Naive thymus-derived CD4-positive, alpha-beta T cell (primary cell): ENCODE data around the gene SLC7A10. TPM values are rescaled to one million over a fixed set of nuclear protein-coding genes. Genes with fewer than 3 reads are reported as not detected.

Experiments used
- ATAC-seq: fragments of 150-1000 bp; cut with Tn5 transposase; 2 replicates; pipeline ENCODE4 v1.10.0; 2021; ENCODE audit warnings: mild to moderate bottlenecking, moderate library complexity
- CTCF ChIA-PET: fragments of 350-600 bp; sonication (Branson Sonifier 250); formaldehyde crosslinking; loops from one replicate; lab custom pipeline; 2021; ENCODE audit warnings: antibody characterized with exemption; lab: Charles Lee
- POLR2A ChIA-PET: fragments of 350-600 bp; sonication (Branson Sonifier 250); formaldehyde crosslinking; loops from one replicate; lab custom pipeline; 2021; ENCODE audit warnings: antibody characterized with exemption, inconsistent platforms; lab: Charles Lee
- DNase-seq, 9 donors: peaks; one replicate each; pipeline versions ENCODE4 v3.0.0 to v3.0.0-alpha.2; 2020 to 2022; ENCODE audit warnings: mixed read lengths in 1 of 9
- H3K27ac ChIP-seq: one replicate; pipeline ENCODE4 v1.7.0; 2013; ENCODE audit warnings: mild to moderate bottlenecking, low read depth, low read length, moderate library complexity
- H3K27me3 ChIP-seq, 2 donors: one replicate each; pipeline ENCODE4 v1.7.0; 2013; ENCODE audit warnings: low read length in 2 of 2, mild to moderate bottlenecking in 2 of 2, moderate library complexity in 2 of 2; ENCODE audit not compliant: control insufficient read depth in 2 of 2, insufficient read depth in 2 of 2
- H3K36me3 ChIP-seq, 3 experiments: 1 replicate in 2 of 3; 2 replicates in 1 of 3; pipeline ENCODE4 v1.7.0; 2013; ENCODE audit warnings: low read length in 3 of 3, mild to moderate bottlenecking in 3 of 3, moderate library complexity in 1 of 3; ENCODE audit not compliant: insufficient read depth in 3 of 3, control insufficient read depth in 2 of 3
- H3K4me1 ChIP-seq, 2 donors: one replicate each; pipeline ENCODE4 v1.7.0; 2013; ENCODE audit warnings: low read length in 2 of 2, mild to moderate bottlenecking in 2 of 2, moderate library complexity in 1 of 2; ENCODE audit not compliant: control insufficient read depth in 2 of 2, insufficient read depth in 2 of 2
- H3K4me3 ChIP-seq: 2 replicates; pipeline ENCODE4 v1.7.0; 2013; ENCODE audit warnings: mild to moderate bottlenecking, low read length
- H3K9me3 ChIP-seq, 3 experiments: 1 replicate in 2 of 3; 2 replicates in 1 of 3; pipeline ENCODE4 v1.7.0; 2013; ENCODE audit warnings: low read length in 3 of 3; ENCODE audit not compliant: control insufficient read depth in 2 of 3
- H3K27ac Mint-ChIP-seq, 9 donors: one replicate each; pipeline ENCODE4 v1.8.0; 2020 to 2022; ENCODE audit warnings: mixed read lengths in 9 of 9, mild to moderate bottlenecking in 8 of 9, moderate library complexity in 5 of 9, inconsistent platforms in 2 of 9
- H3K27me3 Mint-ChIP-seq, 5 donors: one replicate each; pipeline ENCODE4 v1.8.0; 2021 to 2022; ENCODE audit warnings: mixed read lengths in 5 of 5, mild to moderate bottlenecking in 1 of 5
- H3K36me3 Mint-ChIP-seq, 5 donors: one replicate each; pipeline ENCODE4 v1.8.0; 2020 to 2022; ENCODE audit warnings: mixed read lengths in 5 of 5, mild to moderate bottlenecking in 3 of 5, inconsistent platforms in 1 of 5
- H3K4me1 Mint-ChIP-seq, 7 donors: one replicate each; pipeline ENCODE4 v1.8.0; 2020 to 2022; ENCODE audit warnings: mixed read lengths in 7 of 7, mild to moderate bottlenecking in 3 of 7, inconsistent platforms in 1 of 7
- H3K4me3 Mint-ChIP-seq, 10 donors: one replicate each; pipeline ENCODE4 v1.8.0; 2020 to 2022; ENCODE audit warnings: mild to moderate bottlenecking in 10 of 10, mixed read lengths in 10 of 10, moderate library complexity in 6 of 10, inconsistent platforms in 2 of 10
- H3K9me3 Mint-ChIP-seq, 11 donors: one replicate each; pipeline ENCODE4 v1.8.0; 2020 to 2022; ENCODE audit warnings: mixed read lengths in 11 of 11, mild to moderate bottlenecking in 4 of 11, inconsistent platforms in 1 of 11, moderate library complexity in 1 of 11
- intact Hi-C, 2 donors: fragments of 100-400 bp; cut with micrococcal nuclease; formaldehyde crosslinking; loops; one replicate each; pipeline ENCODE4 v1.15.1; 2023
- polyA plus RNA-seq, 2 donors: library from polyadenylated mRNA; unstranded; fragments of 300-500 nt; fragmentation: Illumina TruSeq; gene quantifications; one replicate each; pipeline ENCODE4 v1.2.3, GENCODE V29; 2021
- total RNA-seq, 6 experiments: library from RNA in 5 of 6; stranded (reverse) in 5 of 6; gene quantifications; 1 replicate in 5 of 6; 2 replicates in 1 of 6; pipeline ENCODE4 v1.2.3 and lab custom pipeline; 2021 to 2026

SLC7A10 gene
- total and polyA plus RNA-seq, 7 experiments from 2014 or later = not detected

GRCh38 chr19:33220735-33221134, 4.9 kb downstream of the SLC7A10 start:
- ChIA-PET POLR2A (no interaction called here), CTCF (no interaction called here)
- no peak for ATAC-seq
- no peak for DNase-seq
- Mint-ChIP-seq H3K27me3 (peaks cover 22 to 42% (median 30%) of the 10 kb centered on the region in 5 donors), H3K36me3 (no peaks in the 10 kb centered on the region), H3K4me1 (peaks cover 0 to 5% (median 3%) of the 10 kb centered on the region in 7 donors), H3K27ac (no peak overlapping the region), H3K4me3 (no peak overlapping the region), H3K9me3 (peaks cover 0 to 2% (median 0%) of the 10 kb centered on the region in 11 donors)
- no peaks in the 10 kb centered on the region for H3K36me3 ChIP-seq
- H3K27ac ChIP-seq = no peak overlapping the region
- peaks cover 0 to 5% of the 10 kb centered on the region in 2 donors for H3K27me3 ChIP-seq
- intact Hi-C loops = no loop called here
- H3K9me3 ChIP-seq = no peaks in the 10 kb centered on the region
- no peak overlapping the region for H3K4me3 ChIP-seq
- no peaks in the 10 kb centered on the region for H3K4me1 ChIP-seq

GRCh38 chr19:33220115-33220514, 5.5 kb downstream of the SLC7A10 start:
- H3K4me1 Mint-ChIP-seq = peaks cover 0 to 3% (median 3%) of the 10 kb centered on the region in 7 donors
- peaks cover 0 to 2% (median 0%) of the 10 kb centered on the region in 11 donors for H3K9me3 Mint-ChIP-seq
- ChIA-PET CTCF (no interaction called here), POLR2A (no interaction called here)
- intact Hi-C loops = no loop called here
- H3K27me3 Mint-ChIP-seq = peaks cover 21 to 41% (median 28%) of the 10 kb centered on the region in 5 donors
- no peak overlapping the region for H3K27ac Mint-ChIP-seq
- Histone ChIP-seq H3K27me3 (peaks cover 0 to 5% of the 10 kb centered on the region in 2 donors), H3K36me3 (no peaks in the 10 kb centered on the region), H3K27ac (no peak overlapping the region), H3K4me3 (no peak overlapping the region), H3K4me1 (no peaks in the 10 kb centered on the region), H3K9me3 (no peaks in the 10 kb centered on the region)
- no peak for DNase-seq
- no peak for ATAC-seq
- H3K4me3 Mint-ChIP-seq = no peak overlapping the region
- no peaks in the 10 kb centered on the region for H3K36me3 Mint-ChIP-seq

- ATAC-seq (no peak), DNase-seq (no peak)
- intact Hi-C loops = no loop called here
- ChIA-PET POLR2A (no interaction called here), CTCF (no interaction called here)
- Histone ChIP-seq H3K27me3 (peaks cover 0 to 2% of the 10 kb centered on the region in 2 donors), H3K4me1 (no peaks in the 10 kb centered on the region), H3K27ac (no peak overlapping the region), H3K9me3 (no peaks in the 10 kb centered on the region), H3K4me3 (no peak overlapping the region), H3K36me3 (no peaks in the 10 kb centered on the region)
- Mint-ChIP-seq H3K4me3 (no peak overlapping the region), H3K9me3 (no peaks in the 10 kb centered on the region), H3K27me3 (peaks cover 13 to 37% (median 20%) of the 10 kb centered on the region in 5 donors), H3K27ac (no peak overlapping the region), H3K4me1 (no peaks in the 10 kb centered on the region), H3K36me3 (no peaks in the 10 kb centered on the region)
These were observed 6.3 kb downstream of the SLC7A10 start for GRCh38 chr19:33219261-33219815.

- Histone ChIP-seq H3K36me3 (no peaks in the 10 kb centered on the region), H3K4me1 (no peaks in the 10 kb centered on the region), H3K27ac (no peak overlapping the region), H3K27me3 (no peaks in the 10 kb centered on the region), H3K9me3 (no peaks in the 10 kb centered on the region), H3K4me3 (no peak overlapping the region)
- H3K4me3 Mint-ChIP-seq = no peak overlapping the region
- peaks cover 3 to 26% (median 12%) of the 10 kb centered on the region in 5 donors for H3K27me3 Mint-ChIP-seq
- no peak overlapping the region for H3K27ac Mint-ChIP-seq
- ChIA-PET POLR2A (no interaction called here), CTCF (no interaction called here)
- ATAC-seq (no peak), DNase-seq (no peak)
- H3K36me3 Mint-ChIP-seq = no peaks in the 10 kb centered on the region
- no peaks in the 10 kb centered on the region for H3K9me3 Mint-ChIP-seq
- H3K4me1 Mint-ChIP-seq = no peaks in the 10 kb centered on the region
- intact Hi-C loops = no loop called here
These were observed 7.8 kb downstream of the SLC7A10 start for GRCh38 chr19:33217881-33218280.

GRCh38 chr19:33216198-33216830, 9.3 kb downstream of the SLC7A10 start:
- Histone ChIP-seq H3K4me1 (no peaks in the 10 kb centered on the region), H3K27me3 (no peaks in the 10 kb centered on the region), H3K9me3 (no peaks in the 10 kb centered on the region), H3K27ac (no peak overlapping the region), H3K36me3 (no peaks in the 10 kb centered on the region), H3K4me3 (no peak overlapping the region)
- no peaks in the 10 kb centered on the region for H3K9me3 Mint-ChIP-seq
- ChIA-PET CTCF (no interaction called here), POLR2A (no interaction called here)
- no peak overlapping the region for H3K27ac Mint-ChIP-seq
- H3K27me3 Mint-ChIP-seq = peaks cover 0 to 17% (median 4%) of the 10 kb centered on the region in 5 donors
- DNase-seq (no peak), ATAC-seq (no peak)
- H3K36me3 Mint-ChIP-seq = no peaks in the 10 kb centered on the region
- intact Hi-C loops = no loop called here
- H3K4me3 Mint-ChIP-seq = no peak overlapping the region
- no peaks in the 10 kb centered on the region for H3K4me1 Mint-ChIP-seq

GRCh38 chr19:33215438-33216197, 10.0 kb downstream of the SLC7A10 start:
- ChIA-PET CTCF (no interaction called here), POLR2A (no interaction called here)
- DNase-seq = no peak
- Histone ChIP-seq H3K4me3 (no peak overlapping the region), H3K4me1 (no peaks in the 10 kb centered on the region), H3K36me3 (no peaks in the 10 kb centered on the region), H3K27ac (no peak overlapping the region), H3K9me3 (no peaks in the 10 kb centered on the region), H3K27me3 (no peaks in the 10 kb centered on the region)
- no peak for ATAC-seq
- Mint-ChIP-seq H3K4me1 (no peaks in the 10 kb centered on the region), H3K27ac (no peak overlapping the region), H3K4me3 (no peak overlapping the region), H3K9me3 (peaks cover 0 to 2% (median 0%) of the 10 kb centered on the region in 11 donors), H3K36me3 (no peaks in the 10 kb centered on the region), H3K27me3 (peaks cover 0 to 10% (median 0%) of the 10 kb centered on the region in 5 donors)
- intact Hi-C loops = no loop called here
